GM18861 (cell line): ENCODE data around the gene SLF2.

Source experiments
- ATAC-seq: cut with Tn5 transposase; IDR thresholded peaks from one replicate; pipeline ENCODE4 v1.9.1; 2021; ENCODE audit not compliant: unreplicated experiment

The SLF2 gene

DNA sequence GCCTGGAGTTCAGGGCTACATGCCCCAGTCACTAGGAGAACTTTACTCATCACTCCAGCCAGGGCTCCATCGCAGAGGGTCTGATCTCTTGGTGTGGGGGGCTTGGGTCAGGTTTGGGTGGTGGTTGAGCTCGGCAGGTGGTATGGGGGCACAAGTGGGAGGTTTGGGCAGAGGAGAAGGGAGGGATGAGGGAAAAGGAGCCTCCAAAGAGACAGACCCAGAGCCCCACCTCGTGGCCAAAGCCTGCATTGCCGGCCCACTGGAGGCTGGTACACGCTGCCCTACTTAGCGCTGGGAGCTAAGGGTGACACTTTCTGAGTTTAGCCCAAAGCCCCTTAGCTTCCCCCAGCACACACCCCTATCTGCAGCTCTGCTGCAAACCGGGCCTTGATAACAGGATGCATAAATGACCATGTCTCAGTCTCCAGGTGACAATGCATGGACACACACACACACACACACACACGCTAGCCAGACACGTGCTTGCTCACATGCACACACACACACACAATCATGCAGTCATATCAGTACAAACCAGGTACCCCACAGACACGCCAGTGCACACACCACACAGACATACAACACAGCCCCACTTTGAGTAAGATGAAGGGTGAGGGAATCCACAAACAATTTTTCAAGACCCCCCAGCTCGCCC lies 101.6 kb downstream of the SLF2 start:
- no peak for ATAC-seq
